GM08714 (cell line): ENCODE data around the gene RMND5A.

Source experiments
- H3K4me3 ChIP-seq: fragments of 200-500 bp; sonication (Bioruptor generic); 2 replicates; pipeline ENCODE4 v1.5.1; 2014; ENCODE audit warnings: mild to moderate bottlenecking, low read length, inconsistent platforms
- ZNF274 ChIP-seq: IDR thresholded peaks from 2 replicates; pipeline ENCODE4 v1.6.1; 2012; ENCODE audit warnings: mild to moderate bottlenecking, low read depth, low read length

Gene RMND5A

GRCh38 chr2:86790134-86790675, 70.1 kb downstream of the RMND5A start:
- H3K4me3 ChIP-seq, result no peak overlapping the region

GRCh38 chr2:86790676-86791572, 70.8 kb downstream of the RMND5A start, which contains the start of gene CD8A:
CD8A (minus strand) TSS chr2:86790913; CDS start chr2:86790825, 88 bp downstream.
- no peak for TF ChIP-seq ZNF274

More at GRCh38 chr2:86790134-86790675, 70.1 kb downstream of the RMND5A start:
- no peak for TF ChIP-seq ZNF274

GRCh38 chr2:86791573-86791972, 71.5 kb downstream of the RMND5A start:
- no peak overlapping the region for H3K4me3 ChIP-seq

More at GRCh38 chr2:86790676-86791572, 70.8 kb downstream of the RMND5A start, which contains the start of gene CD8A:
- no peak within 1 kb of the TSS for H3K4me3 ChIP-seq

GRCh38 chr2:86793752-86794151, 73.7 kb downstream of the RMND5A start:
- no peak overlapping the region for H3K4me3 ChIP-seq
- no peak for TF ChIP-seq ZNF274

More at GRCh38 chr2:86791573-86791972, 71.5 kb downstream of the RMND5A start:
- no peak for TF ChIP-seq ZNF274

GRCh38 chr2:86794861-86795260, 74.8 kb downstream of the RMND5A start:
- H3K4me3 ChIP-seq, result no peak overlapping the region
- TF ChIP-seq ZNF274, result no peak

GRCh38 chr2:86800856-86801567, 80.9 kb downstream of the RMND5A start:
- no peak overlapping the region for H3K4me3 ChIP-seq
- TF ChIP-seq ZNF274, result no peak

GRCh38 chr2:86806059-86806857, 86.2 kb downstream of the RMND5A start:
- TF ChIP-seq ZNF274, result no peak
- no peak overlapping the region for H3K4me3 ChIP-seq

- TF ChIP-seq ZNF274, result no peak
- H3K4me3 ChIP-seq, result peak overlapping the region; percentile 35; the same call in 1 of the 2 replicates
Measured at GRCh38 chr2:86807133-86807467, 87.0 kb downstream of the RMND5A start.

- TF ChIP-seq ZNF274, result no peak
- H3K4me3 ChIP-seq, result peak overlapping the region; percentile 35; the same call in 1 of the 2 replicates
Measured at GRCh38 chr2:86807468-86808275, 87.6 kb downstream of the RMND5A start.

GRCh38 chr2:86808315-86809161, 88.4 kb downstream of the RMND5A start:
- no peak for TF ChIP-seq ZNF274
- H3K4me3 ChIP-seq, result no peak overlapping the region; the same call in 1 of the 2 replicates

GRCh38 chr2:86809481-86810121, 89.5 kb downstream of the RMND5A start:
- no peak for TF ChIP-seq ZNF274
- H3K4me3 ChIP-seq, result no peak overlapping the region

GRCh38 chr2:86815611-86816010, 95.5 kb downstream of the RMND5A start:
- no peak for TF ChIP-seq ZNF274
- H3K4me3 ChIP-seq, result no peak overlapping the region
